Neutrophil (primary cell): Measurements from ENCODE around the gene EVX2.

Experiments used
- H3K27ac ChIP-seq: fragments of 200-600 bp; sonication (generic); 2 replicates; pipeline ENCODE4 v1.5.1; 2016; ENCODE audit warnings: mild to moderate bottlenecking, moderate library complexity
- H3K27me3 ChIP-seq: fragments of 200-600 bp; sonication (generic); 2 replicates; pipeline ENCODE4 v1.6.0; 2016; ENCODE audit warnings: mild to moderate bottlenecking
- H3K36me3 ChIP-seq: fragments of 200-600 bp; sonication (generic); 2 replicates; pipeline ENCODE4 v1.5.1; 2017
- H3K4me1 ChIP-seq, 2 experiments: fragments of 200-600 bp in 1 of 2; sonication (generic) in 1 of 2; 1 replicate in 1 of 2; 2 replicates in 1 of 2; pipeline versions ENCODE4 v1.5.1 to v1.6.1; 2013 to 2016; ENCODE audit warnings: low read depth in 1 of 2, low read length in 1 of 2, mild to moderate bottlenecking in 1 of 2, moderate library complexity in 1 of 2; ENCODE audit not compliant: control insufficient read depth in 1 of 2, insufficient read depth in 1 of 2
- H3K4me3 ChIP-seq, 2 experiments: fragments of 200-600 bp in 1 of 2; sonication (generic) in 1 of 2; 1 replicate in 1 of 2; 2 replicates in 1 of 2; pipeline ENCODE4 v1.5.1; 2013 to 2016; ENCODE audit warnings: low read depth in 1 of 2, low read length in 1 of 2, mild to moderate bottlenecking in 1 of 2, moderate library complexity in 1 of 2
- H3K9me3 ChIP-seq: fragments of 200-600 bp; sonication (generic); 2 replicates; pipeline ENCODE4 v1.5.1; 2016
- CTCF ChIP-seq: fragments of 200-600 bp; sonication (generic); IDR thresholded peaks from 2 replicates; pipeline ENCODE4 v1.5.1; 2016; ENCODE audit warnings: antibody characterized with exemption

Gene EVX2

GRCh38 chr2:176109946-176110345 lies 26.2 kb upstream of the EVX2 start:
- Histone ChIP-seq H3K4me1 (peaks cover 9 to 14% of the 10 kb centered on the region in 2 experiments), H3K27ac (no peak overlapping the region), H3K27me3 (peaks cover 100% of the 10 kb centered on the region), H3K36me3 (no peaks in the 10 kb centered on the region), H3K9me3 (no peaks in the 10 kb centered on the region), H3K4me3 (no peak overlapping the region)
- TF ChIP-seq CTCF, result no peak

- H3K27me3 ChIP-seq, result peaks cover 100% of the 10 kb centered on the region
- H3K36me3 ChIP-seq, result no peaks in the 10 kb centered on the region
- no peak for TF ChIP-seq CTCF
- H3K4me1 ChIP-seq, result peaks cover 9 to 20% of the 10 kb centered on the region in 2 experiments
- no peak overlapping the region for H3K27ac ChIP-seq
- no peaks in the 10 kb centered on the region for H3K9me3 ChIP-seq
- H3K4me3 ChIP-seq, result no peak overlapping the region
Measured at GRCh38 chr2:176109192-176109901, 25.6 kb upstream of the EVX2 start.

DNA sequence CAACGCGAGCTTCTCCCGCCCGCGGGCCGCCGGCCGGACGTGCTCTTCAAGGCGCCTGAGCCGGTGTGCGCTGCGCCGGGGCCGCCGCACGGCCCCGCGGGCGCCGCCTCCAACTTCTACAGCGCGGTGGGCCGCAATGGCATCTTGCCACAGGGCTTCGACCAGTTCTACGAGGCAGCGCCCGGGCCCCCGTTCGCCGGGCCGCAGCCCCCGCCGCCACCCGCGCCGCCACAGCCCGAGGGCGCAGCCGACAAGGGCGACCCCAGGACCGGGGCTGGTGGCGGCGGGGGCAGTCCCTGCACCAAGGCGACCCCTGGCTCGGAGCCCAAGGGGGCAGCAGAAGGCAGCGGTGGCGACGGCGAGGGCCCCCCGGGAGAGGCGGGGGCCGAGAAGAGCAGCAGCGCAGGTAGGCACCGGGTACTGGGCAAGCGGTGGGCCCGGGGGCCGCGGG lies 24.0 kb upstream of the EVX2 start:
- Histone ChIP-seq H3K36me3 (no peaks in the 10 kb centered on the region), H3K4me3 (no peak overlapping the region), H3K27me3 (peaks cover 100% of the 10 kb centered on the region), H3K27ac (no peak overlapping the region), H3K4me1 (peaks cover 9 to 22% of the 10 kb centered on the region in 2 experiments), H3K9me3 (no peaks in the 10 kb centered on the region)
- no peak for TF ChIP-seq CTCF

- no peaks in the 10 kb centered on the region for H3K36me3 ChIP-seq
- peak within 1 kb of the TSS; percentile 36 to 44 for H3K4me3 ChIP-seq
- peaks cover 9 to 22% of the 10 kb centered on the region in 2 experiments for H3K4me1 ChIP-seq
- H3K27ac ChIP-seq, result no peak within 1 kb of the TSS
- peaks cover 100% of the 10 kb centered on the region for H3K27me3 ChIP-seq
- no peaks in the 10 kb centered on the region for H3K9me3 ChIP-seq
- no peak for TF ChIP-seq CTCF
Measured at GRCh38 chr2:176106581-176107539, 23.1 kb upstream of the EVX2 start, which contains the start of gene HOXD11. TSS of gene HOXD11 (plus strand) at chr2:176107280. CDS start at chr2:176107356, 76 bp downstream.

DNA sequence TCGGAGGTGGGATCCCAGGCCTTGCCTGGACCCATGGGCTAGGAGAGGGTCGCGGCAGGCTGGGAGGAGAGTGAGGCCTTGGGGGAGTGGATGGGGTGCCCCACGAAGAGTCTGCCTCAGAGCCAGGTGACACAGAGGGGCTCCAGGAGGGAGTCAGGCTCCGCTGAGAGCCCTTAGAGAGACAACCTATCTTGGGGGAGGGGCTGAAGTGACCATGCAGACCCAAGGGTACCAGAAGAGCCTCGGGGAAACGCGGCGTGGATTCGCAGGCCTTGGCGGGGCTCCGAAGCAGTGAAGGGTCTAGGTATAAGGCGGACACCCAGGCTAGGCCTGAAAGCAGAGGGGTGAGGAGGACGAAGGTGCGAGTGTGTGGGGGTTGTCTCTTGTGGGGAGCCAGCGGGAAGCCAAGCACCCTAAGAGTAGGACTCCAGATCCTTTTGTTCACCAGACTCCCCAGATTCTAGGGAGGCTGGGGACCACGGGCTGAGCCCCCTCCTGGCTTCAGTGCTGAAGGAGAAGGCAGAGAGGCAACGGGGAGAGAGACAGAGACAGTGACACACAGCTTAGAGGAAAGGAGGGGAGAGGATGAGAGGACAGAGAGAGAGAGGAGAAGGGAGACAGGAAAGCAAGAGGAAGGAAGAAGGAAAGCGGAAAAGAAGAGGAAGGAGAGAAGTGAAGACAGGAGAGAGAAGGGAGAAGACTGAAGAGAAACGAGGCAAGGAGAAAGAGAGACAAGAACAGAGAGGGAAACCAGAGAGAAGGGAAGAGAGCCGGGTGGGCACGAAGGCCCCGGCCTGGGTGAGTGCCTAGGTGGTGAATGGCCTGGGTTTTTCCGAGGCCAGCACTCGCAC lies 22.2 kb upstream of the EVX2 start:
- peaks cover 100% of the 10 kb centered on the region for H3K27me3 ChIP-seq
- no peak for TF ChIP-seq CTCF
- H3K4me1 ChIP-seq, result peaks cover 9 to 19% of the 10 kb centered on the region in 2 experiments
- H3K4me3 ChIP-seq, result peak overlapping the region in 1 of 2 experiments; percentile 36
- no peaks in the 10 kb centered on the region for H3K36me3 ChIP-seq
- no peaks in the 10 kb centered on the region for H3K9me3 ChIP-seq
- no peak overlapping the region for H3K27ac ChIP-seq
